Stomach (tissue), 9 donors: ENCODE data around the gene MARCHF3. TPM values are rescaled to one million over a fixed set of nuclear protein-coding genes. Genes with fewer than 3 reads are reported as not detected.
A peak's percentile ranks its signal among the peaks of the same experiment; 100 is the strongest.

Experiments
- DNase-seq, 2 donors: peaks; one replicate each; pipeline versions ENCODE4 v3.0.0 to v3.0.0-alpha.2; 2013 to 2019
- H3K27ac ChIP-seq, 5 donors: fragments of 200-600 bp in 4 of 5; sonication (generic) in 4 of 5; one replicate each; pipeline ENCODE4 v1.5.1; 2013 to 2019; ENCODE audit warnings: mild to moderate bottlenecking in 1 of 5, moderate library complexity in 1 of 5
- H3K27me3 ChIP-seq, 3 donors: fragments of 200-600 bp; sonication (generic); one replicate each; pipeline ENCODE4 v1.5.1; 2017 to 2019; ENCODE audit warnings: mixed run types in 1 of 3
- H3K36me3 ChIP-seq, 4 donors: fragments of 200-600 bp; sonication (generic); 1 replicate in 3 of 4; 2 replicates in 1 of 4; pipeline ENCODE4 v1.5.1; 2016 to 2019
- H3K4me1 ChIP-seq, 4 donors: fragments of 200-600 bp; sonication (generic); one replicate each; pipeline ENCODE4 v1.5.1; 2016 to 2019
- H3K4me3 ChIP-seq, 4 donors: fragments of 200-600 bp; sonication (generic) in 3 of 4; one replicate each; pipeline ENCODE4 v1.5.1; 2016 to 2019; ENCODE audit warnings: mild to moderate bottlenecking in 1 of 4
- H3K9me3 ChIP-seq, 4 donors: fragments of 200-600 bp; sonication (generic); one replicate each; pipeline ENCODE4 v1.5.1; 2016 to 2019
- CTCF ChIP-seq, 7 experiments: fragments of 450-650 bp in 4 of 7; fragments of 200-600 bp in 3 of 7; sonication (generic) in 3 of 7; IDR thresholded peaks; one replicate each; pipeline ENCODE4 v1.5.1; 2016 to 2019; ENCODE audit warnings: antibody characterized with exemption in 7 of 7, control low read depth in 2 of 7, mild to moderate bottlenecking in 1 of 7
- EP300 ChIP-seq: sonication (generic); formaldehyde crosslinking; IDR thresholded peaks from one replicate; pipeline ENCODE4 v1.6.1; 2017; ENCODE audit warnings: antibody characterized with exemption
- POLR2A ChIP-seq, 4 donors: fragments of 450-650 bp; IDR thresholded peaks; one replicate each; pipeline ENCODE4 v1.6.1; 2016; ENCODE audit warnings: antibody characterized with exemption in 4 of 4, control low read depth in 2 of 4, mild to moderate bottlenecking in 1 of 4, moderate library complexity in 1 of 4
- POLR2AphosphoS5 ChIP-seq, 3 donors: sonication (generic); formaldehyde crosslinking; IDR thresholded peaks; one replicate each; pipeline ENCODE4 v1.6.1; 2016; ENCODE audit warnings: antibody characterized with exemption in 3 of 3
- WGBS, 5 donors: extraction: QIAGEN DNeasy Blood & Tissue Kit in 3 of 5; methylation state at CpG; one replicate each; pipeline versions ENCODE4 v1.1.5 to v1.1.7; 2013 to 2018; 5-methylcytosine and 5-hydroxymethylcytosine counted together
- intact Hi-C: fragments of 100-400 bp; cut with DNase I; formaldehyde crosslinking; loops from one replicate; pipeline ENCODE4 v1.15.1; 2023; ENCODE audit warnings: low total_unique reads
- polyA plus RNA-seq, 3 donors: library from polyadenylated mRNA; stranded (reverse); fragments of 200-250 nt; gene quantifications; one replicate each; pipeline ENCODE4 v1.2.3, GENCODE V29; 2013
- total RNA-seq, 5 donors: library from RNA; depleted of rRNA; stranded (reverse); fragments of >200 nt; gene quantifications; one replicate each; pipeline versions ENCODE4 v1.1.0 to v1.2.3, GENCODE V29; 2014 to 2016
- donor health status: healthy with polysubstance abuse.
- donor health status: Bipolar disorder and iron deficiency.
- donor health status: healthy.

MARCHF3 gene
- total and polyA plus RNA-seq, 8 donors: 1.1 to 11.9 (median 2.6) TPM; not detected in 1

GRCh38 chr5:126995039-126995438 is 35.3 kb downstream of the MARCHF3 start:
- Histone ChIP-seq H3K4me3 (no peak overlapping the region), H3K9me3 (no peaks in the 10 kb centered on the region), H3K27ac (no peak overlapping the region), H3K36me3 (no peaks in the 10 kb centered on the region), H3K4me1 (peaks cover 0 to 33% (median 18%) of the 10 kb centered on the region in 4 donors), H3K27me3 (no peaks in the 10 kb centered on the region)
- DNase-seq: no peak
- WGBS, 5 donors: 51 to 70% (median 54%) methylated on average over 3 of the region's 3 CpGs
- TF ChIP-seq CTCF (IDR thresholded peaks at IDR 0.05): no peak
- no peak for TF ChIP-seq POLR2AphosphoS5 (IDR thresholded peaks at IDR 0.05)
- no peak for TF ChIP-seq POLR2A (IDR thresholded peaks at IDR 0.05)
- TF ChIP-seq EP300: no peak
- intact Hi-C loops: no loop called here

GRCh38 chr5:126994485-126994884 is 35.9 kb downstream of the MARCHF3 start:
- H3K27ac ChIP-seq: no peak overlapping the region
- no peak for DNase-seq
- TF ChIP-seq CTCF (IDR thresholded peaks at IDR 0.05) (no peak), POLR2AphosphoS5 (IDR thresholded peaks at IDR 0.05) (no peak), POLR2A (IDR thresholded peaks at IDR 0.05) (no peak), EP300 (no peak)
- H3K4me3 ChIP-seq: no peak overlapping the region
- H3K27me3 ChIP-seq: no peaks in the 10 kb centered on the region
- H3K36me3 ChIP-seq: no peaks in the 10 kb centered on the region
- WGBS, 5 donors: 70 to 82% (median 78%) methylated on average over 4 of the region's 4 CpGs
- no peaks in the 10 kb centered on the region for H3K9me3 ChIP-seq
- intact Hi-C loops: no loop called here
- H3K4me1 ChIP-seq: peaks cover 0 to 33% (median 18%) of the 10 kb centered on the region in 4 donors

- TF ChIP-seq CTCF (IDR thresholded peaks at IDR 0.05): no peak
- no peak for TF ChIP-seq POLR2A (IDR thresholded peaks at IDR 0.05)
- no peak for TF ChIP-seq POLR2AphosphoS5 (IDR thresholded peaks at IDR 0.05)
- TF ChIP-seq EP300: no peak
- intact Hi-C loops: no loop called here
- peaks cover 0 to 3% (median 0%) of the 10 kb centered on the region in 4 donors for H3K4me1 ChIP-seq
- peak in 1 of 2 donors; percentile 39 for DNase-seq
- H3K9me3 ChIP-seq: no peaks in the 10 kb centered on the region
- WGBS, 5 donors: 71 to 88% (median 80%) methylated on average over 3 of the region's 3 CpGs
- H3K36me3 ChIP-seq: no peaks in the 10 kb centered on the region
- H3K4me3 ChIP-seq: no peak overlapping the region
- H3K27me3 ChIP-seq: no peaks in the 10 kb centered on the region
- no peak overlapping the region for H3K27ac ChIP-seq
Observed at GRCh38 chr5:126988021-126988569, 42.3 kb downstream of the MARCHF3 start.

- TF ChIP-seq POLR2A (IDR thresholded peaks at IDR 0.05) (no peak), CTCF (IDR thresholded peaks at IDR 0.05) (no peak), POLR2AphosphoS5 (IDR thresholded peaks at IDR 0.05) (no peak), EP300 (no peak)
Observed at GRCh38 chr5:126987271-126987899, 43.0 kb downstream of the MARCHF3 start.

More at GRCh38 chr5:126987271-126987899, 43.0 kb downstream of the MARCHF3 start:
- intact Hi-C loops: no loop called here
- WGBS, 5 donors: 82 to 89% (median 85%) methylated on average over 4 of the region's 4 CpGs
- no peaks in the 10 kb centered on the region for H3K4me1 ChIP-seq
- H3K4me3 ChIP-seq: no peak overlapping the region
- no peak overlapping the region for H3K27ac ChIP-seq
- no peaks in the 10 kb centered on the region for H3K36me3 ChIP-seq
- no peaks in the 10 kb centered on the region for H3K9me3 ChIP-seq
- DNase-seq: no peak
- no peaks in the 10 kb centered on the region for H3K27me3 ChIP-seq
